HCT116 (cell line): ENCODE measurements around the gene FBP1. TPM values are rescaled to one million over a fixed set of nuclear protein-coding genes. Genes with fewer than 3 reads are reported as not detected.

Source experiments
- ATAC-seq: fragments of 200-7000 bp; cut with Tn5 transposase; 2 replicates; pipeline ENCODE4 v1.9.1; 2020; ENCODE audit warnings: mild to moderate bottlenecking, moderate library complexity
- BruUV-seq: library from RNA; stranded (reverse); fragments of 400-500 nt; replicated peaks from 2 replicates; lab custom pipeline; 2021; lab: Mats Ljungman, UMichigan
- CTCF ChIA-PET: fragments of 300-600 bp; sonication (Branson Sonifier 250); formaldehyde crosslinking; loops from one replicate; lab custom pipeline; 2021; ENCODE audit warnings: antibody characterized with exemption; lab: Charles Lee
- POLR2A ChIA-PET: fragments of 300-600, 350-600 bp; sonication (Branson Sonifier 250); formaldehyde crosslinking; loops from one replicate; lab custom pipeline; 2021; ENCODE audit warnings: antibody characterized with exemption; lab: Charles Lee
- RAD21 ChIA-PET, 2 experiments: fragments of 300-600 bp; sonication (Branson Sonifier 250); formaldehyde crosslinking; loops; one replicate each; lab custom pipeline; 2023; ENCODE audit warnings: low total read pairs in 2 of 2; ENCODE audit not compliant: uncharacterized antibody in 2 of 2, unreplicated experiment in 2 of 2, low non-redundant PET in 1 of 2; lab: Charles Lee
- DNase-seq: peaks from one replicate; pipeline ENCODE4 v3.0.0-alpha.2; 2010; ENCODE audit warnings: low read depth, low spot score
- H2AFZ ChIP-seq: fragments of 200-600 bp; shearing (Covaris generic), sonication (generic); 2 replicates; pipeline ENCODE4 v1.6.1; 2017; ENCODE audit warnings: low read depth, mixed run types, mixed read lengths, antibody characterized with exemption, low read length; ENCODE audit not compliant: poor library complexity, severe bottlenecking
- H3K27ac ChIP-seq: 2 replicates; pipeline ENCODE4 v1.5.1; 2012; ENCODE audit warnings: low read depth, low read length
- H3K27me3 ChIP-seq: fragments of 200-600 bp; sonication (generic); 2 replicates; pipeline ENCODE4 v1.6.1; 2016; ENCODE audit warnings: mixed run types, low read length, mixed read lengths; ENCODE audit not compliant: insufficient read depth
- H3K36me3 ChIP-seq, 2 experiments: fragments of 200-500 bp in 1 of 2; fragments of 200-600 bp in 1 of 2; sonication (Bioruptor generic) in 1 of 2; sonication (generic) in 1 of 2; 2 replicates each; pipeline versions ENCODE4 v1.5.1 to v1.6.1; 2014 to 2016; ENCODE audit warnings: low read length in 2 of 2, inconsistent platforms in 1 of 2, mixed read lengths in 1 of 2, mixed run types in 1 of 2; ENCODE audit not compliant: insufficient read depth in 2 of 2, control insufficient read depth in 1 of 2
- H3K4me1 ChIP-seq, 2 experiments: fragments of 200-600 bp in 1 of 2; sonication (generic) in 1 of 2; 2 replicates each; pipeline versions ENCODE4 v1.5.1 to v1.6.1; 2012 to 2017; ENCODE audit warnings: low read length in 2 of 2, inconsistent platforms in 1 of 2, mild to moderate bottlenecking in 1 of 2, mixed read lengths in 1 of 2, mixed run types in 1 of 2, moderate library complexity in 1 of 2; ENCODE audit not compliant: insufficient read depth in 2 of 2, control insufficient read depth in 1 of 2
- H3K4me2 ChIP-seq: fragments of 200-600 bp; sonication (generic); 2 replicates; pipeline ENCODE4 v1.6.1; 2017; ENCODE audit warnings: mixed run types, low read length, mixed read lengths
- H3K4me3 ChIP-seq, 2 experiments: fragments of 200-600 bp in 1 of 2; sonication (generic) in 1 of 2; replicated peaks in 1 of 2; 2 replicates each; pipeline ENCODE4 v1.5.1; 2011 to 2016; ENCODE audit warnings: low read length in 2 of 2, control low read depth in 1 of 2, low read depth in 1 of 2, mild to moderate bottlenecking in 1 of 2, mixed read lengths in 1 of 2, mixed run types in 1 of 2
- H3K79me2 ChIP-seq: fragments of 200-600 bp; sonication (generic); 2 replicates; pipeline ENCODE4 v1.6.1; 2017; ENCODE audit warnings: mild to moderate bottlenecking, mixed run types, low read length, moderate library complexity, mixed read lengths; ENCODE audit not compliant: insufficient read depth
- H3K9ac ChIP-seq: fragments of 200-600 bp; sonication (generic); 2 replicates; pipeline ENCODE4 v1.6.1; 2016; ENCODE audit warnings: low read length, mixed read lengths
- H3K9me2 ChIP-seq: fragments of 200-600 bp; sonication (generic), shearing (Covaris generic); 2 replicates; pipeline ENCODE4 v1.6.1; 2017; ENCODE audit warnings: mixed run types, mild to moderate bottlenecking, moderate library complexity; ENCODE audit not compliant: insufficient read depth
- H3K9me3 ChIP-seq, 2 experiments: fragments of 200-500 bp in 1 of 2; fragments of 200-600 bp in 1 of 2; sonication (Bioruptor generic) in 1 of 2; sonication (generic) in 1 of 2; 2 replicates each; pipeline ENCODE4 v1.6.1; 2014 to 2017; ENCODE audit warnings: low read length in 2 of 2, mixed read lengths in 2 of 2, inconsistent platforms in 1 of 2, low read depth in 1 of 2, mild to moderate bottlenecking in 1 of 2, mixed run types in 1 of 2, moderate library complexity in 1 of 2; ENCODE audit not compliant: control insufficient read depth in 1 of 2, insufficient read depth in 1 of 2
- H4K20me1 ChIP-seq: fragments of 200-600 bp; sonication (generic), shearing (Covaris generic); 2 replicates; pipeline ENCODE4 v1.6.1; 2017; ENCODE audit warnings: mixed run types, mild to moderate bottlenecking, moderate library complexity; ENCODE audit not compliant: insufficient read depth
- CEBPB ChIP-seq: IDR thresholded peaks from 2 replicates; pipeline ENCODE4 v1.6.1; 2012; ENCODE audit warnings: low read depth
- EGR1 ChIP-seq: IDR thresholded peaks from 2 replicates; pipeline ENCODE4 v1.6.1; 2012; ENCODE audit warnings: low read depth
- ELF1 ChIP-seq: IDR thresholded peaks from 2 replicates; pipeline ENCODE4 v1.6.1; 2012; ENCODE audit warnings: low read depth, borderline replicate concordance
- FOSL1 ChIP-seq: IDR thresholded peaks from 2 replicates; pipeline ENCODE4 v1.6.1; 2012; ENCODE audit warnings: low read depth
- JUND ChIP-seq: IDR thresholded peaks from 2 replicates; pipeline ENCODE4 v1.6.1; 2012
- POLR2A ChIP-seq: IDR thresholded peaks from 2 replicates; pipeline ENCODE4 v1.7.0; 2011; ENCODE audit warnings: borderline replicate concordance; ENCODE audit not compliant: insufficient read depth, insufficient read length; ENCODE audit errors: extremely low read depth
- RAD21 ChIP-seq: IDR thresholded peaks from 2 replicates; pipeline ENCODE4 v1.6.1; 2012; ENCODE audit warnings: low read depth, mild to moderate bottlenecking
- SIN3A ChIP-seq: IDR thresholded peaks from 2 replicates; pipeline ENCODE4 v1.6.1; 2012; ENCODE audit warnings: low read depth
- YY1 ChIP-seq: IDR thresholded peaks from 2 replicates; pipeline ENCODE4 v1.6.1; 2011; ENCODE audit warnings: low read length, low read depth, moderate library complexity, mild to moderate bottlenecking; ENCODE audit not compliant: insufficient replicate concordance; ENCODE audit errors: extremely low read depth
- ZBTB33 ChIP-seq: IDR thresholded peaks from 2 replicates; pipeline ENCODE4 v1.6.1; 2011; ENCODE audit warnings: mild to moderate bottlenecking, low read length, moderate library complexity; ENCODE audit not compliant: insufficient replicate concordance; ENCODE audit errors: extremely low read depth
- ZNF274 ChIP-seq: fragments of 200-500 bp; sonication (Bioruptor generic); IDR thresholded peaks from 2 replicates; pipeline ENCODE4 v1.6.1; 2014; ENCODE audit warnings: mild to moderate bottlenecking, low read depth, low read length, inconsistent platforms
- intact Hi-C: fragments of 100-400 bp; cut with micrococcal nuclease; formaldehyde crosslinking; loops from 2 replicates; pipeline ENCODE4 v1.10.0; 2022
- total RNA-seq: library from RNA; stranded (reverse); gene quantifications from one replicate; pipeline ENCODE4 v1.2.1, GENCODE V29; 2021; ENCODE audit not compliant: unreplicated experiment
- TF ChIP-seq, protein P1 (sequence below): IDR thresholded peaks from 2 replicates; pipeline ENCODE4 v1.6.1; 2012
- TF ChIP-seq, protein P2 (sequence below), 3 experiments: fragments of 200-600 bp in 1 of 3; sonication (generic) in 1 of 3; IDR thresholded peaks in 2 of 3; conservative IDR thresholded peaks in 1 of 3; 2 replicates each; pipeline ENCODE4 v1.5.1; 2012 to 2017; ENCODE audit warnings: low read depth in 2 of 3, low read length in 2 of 3, antibody characterized with exemption in 1 of 3, borderline replicate concordance in 1 of 3, control low read depth in 1 of 3, mild to moderate bottlenecking in 1 of 3, mixed read lengths in 1 of 3, mixed run types in 1 of 3, moderate library complexity in 1 of 3; ENCODE audit not compliant: insufficient read depth in 1 of 3
- TF ChIP-seq, protein P3 (sequence below): IDR thresholded peaks from 2 replicates; pipeline ENCODE4 v1.6.1; 2012

Gene FBP1
- total RNA-seq, 1 experiment from 2014 or later: 0.42 TPM

DNA sequence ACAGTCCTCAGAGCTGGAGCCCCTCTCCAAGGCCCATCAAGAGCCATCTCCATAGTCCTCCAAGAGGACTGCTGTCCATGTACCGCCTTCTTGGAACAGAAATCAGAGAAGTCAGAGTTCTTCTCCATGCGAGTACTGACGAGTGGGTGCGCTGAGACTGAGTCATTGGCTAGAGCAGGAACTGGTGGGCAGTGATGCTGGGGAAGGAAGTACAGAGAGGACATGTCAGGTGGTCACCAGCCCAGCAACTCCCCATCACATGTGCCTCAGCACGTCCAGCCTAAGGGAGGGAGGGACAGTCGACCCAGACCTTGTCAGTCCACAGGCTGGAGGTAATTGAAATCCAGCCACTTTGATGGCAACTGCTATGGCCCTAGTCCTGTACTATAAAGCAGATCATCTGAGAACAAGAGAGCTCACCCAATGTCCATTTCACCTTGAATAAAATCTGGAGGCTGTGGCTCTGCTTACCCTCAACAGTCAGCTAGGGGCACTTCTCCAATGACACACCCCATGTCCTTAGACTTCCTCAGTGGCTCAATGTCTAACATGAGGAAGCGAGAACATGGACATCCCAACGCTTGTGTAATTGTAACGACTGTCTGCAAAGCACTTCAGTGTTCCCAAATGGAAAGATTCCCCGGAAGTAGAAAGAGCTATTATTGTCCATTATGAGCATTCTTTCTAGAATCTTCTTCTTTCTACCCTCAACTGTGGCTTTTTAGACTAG is 15.0 kb upstream of the FBP1 start:
- no peak overlapping the region for H3K4me2 ChIP-seq
- H3K9me3 ChIP-seq: no peaks in the 10 kb centered on the region
- no peaks in the 10 kb centered on the region for H3K27me3 ChIP-seq
- no peak for TF ChIP-seq FOSL1
- TF ChIP-seq SIN3A: no peak
- TF ChIP-seq ELF1: no peak
- TF ChIP-seq JUND: no peak
- no peak for TF ChIP-seq CEBPB
- TF ChIP-seq, protein P1, sequence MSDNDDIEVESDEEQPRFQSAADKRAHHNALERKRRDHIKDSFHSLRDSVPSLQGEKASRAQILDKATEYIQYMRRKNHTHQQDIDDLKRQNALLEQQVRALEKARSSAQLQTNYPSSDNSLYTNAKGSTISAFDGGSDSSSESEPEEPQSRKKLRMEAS: no peak
- TF ChIP-seq RAD21: no peak
- TF ChIP-seq, protein P2, sequence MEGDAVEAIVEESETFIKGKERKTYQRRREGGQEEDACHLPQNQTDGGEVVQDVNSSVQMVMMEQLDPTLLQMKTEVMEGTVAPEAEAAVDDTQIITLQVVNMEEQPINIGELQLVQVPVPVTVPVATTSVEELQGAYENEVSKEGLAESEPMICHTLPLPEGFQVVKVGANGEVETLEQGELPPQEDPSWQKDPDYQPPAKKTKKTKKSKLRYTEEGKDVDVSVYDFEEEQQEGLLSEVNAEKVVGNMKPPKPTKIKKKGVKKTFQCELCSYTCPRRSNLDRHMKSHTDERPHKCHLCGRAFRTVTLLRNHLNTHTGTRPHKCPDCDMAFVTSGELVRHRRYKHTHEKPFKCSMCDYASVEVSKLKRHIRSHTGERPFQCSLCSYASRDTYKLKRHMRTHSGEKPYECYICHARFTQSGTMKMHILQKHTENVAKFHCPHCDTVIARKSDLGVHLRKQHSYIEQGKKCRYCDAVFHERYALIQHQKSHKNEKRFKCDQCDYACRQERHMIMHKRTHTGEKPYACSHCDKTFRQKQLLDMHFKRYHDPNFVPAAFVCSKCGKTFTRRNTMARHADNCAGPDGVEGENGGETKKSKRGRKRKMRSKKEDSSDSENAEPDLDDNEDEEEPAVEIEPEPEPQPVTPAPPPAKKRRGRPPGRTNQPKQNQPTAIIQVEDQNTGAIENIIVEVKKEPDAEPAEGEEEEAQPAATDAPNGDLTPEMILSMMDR (IDR thresholded peaks at IDR 0.05 in 2 of 3, conservative IDR thresholded peaks at IDR 0.05 in 1 of 3; ENCODE audit: borderline replicate concordance in 1 of 3, insufficient read depth in 1 of 3, low read depth in 2 of 3, low read length in 2 of 3): no peak
- no peak for TF ChIP-seq ZBTB33
- no peak for TF ChIP-seq ZNF274
- TF ChIP-seq POLR2A: no peak
- TF ChIP-seq, protein P3, sequence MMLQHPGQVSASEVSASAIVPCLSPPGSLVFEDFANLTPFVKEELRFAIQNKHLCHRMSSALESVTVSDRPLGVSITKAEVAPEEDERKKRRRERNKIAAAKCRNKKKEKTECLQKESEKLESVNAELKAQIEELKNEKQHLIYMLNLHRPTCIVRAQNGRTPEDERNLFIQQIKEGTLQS: no peak
- TF ChIP-seq EGR1: no peak
- no peak for TF ChIP-seq YY1
- POLR2A ChIA-PET: no interaction called here
- no peak overlapping the region for H3K9ac ChIP-seq
- peaks cover 0 to 10% of the 10 kb centered on the region in 2 experiments; a peak in 2 of 4 replicates for H3K4me1 ChIP-seq
- DNase-seq (no peak), ATAC-seq (no peak)
- no peak overlapping the region for H2AFZ ChIP-seq
- no peaks in the 10 kb centered on the region for H3K36me3 ChIP-seq
- CTCF ChIA-PET: no interaction called here
- H4K20me1 ChIP-seq: no peaks in the 10 kb centered on the region
- no peak overlapping the region for H3K4me3 ChIP-seq
- no peaks in the 10 kb centered on the region for H3K79me2 ChIP-seq
- BruUV-seq: no TSS peak
- H3K9me2 ChIP-seq: no peaks in the 10 kb centered on the region
- no peak overlapping the region for H3K27ac ChIP-seq
- intact Hi-C loops: no loop called here
- RAD21 ChIA-PET: no interaction called here
